ENCODE results near the gene ZNF592. TPM values are rescaled to one million over a fixed set of nuclear protein-coding genes. Genes with fewer than 3 reads are reported as not detected.

ZNF592 gene
- polyA plus RNA-seq, 4 donors: 7.6 to 23.5 (median 12.4) TPM

DNA sequence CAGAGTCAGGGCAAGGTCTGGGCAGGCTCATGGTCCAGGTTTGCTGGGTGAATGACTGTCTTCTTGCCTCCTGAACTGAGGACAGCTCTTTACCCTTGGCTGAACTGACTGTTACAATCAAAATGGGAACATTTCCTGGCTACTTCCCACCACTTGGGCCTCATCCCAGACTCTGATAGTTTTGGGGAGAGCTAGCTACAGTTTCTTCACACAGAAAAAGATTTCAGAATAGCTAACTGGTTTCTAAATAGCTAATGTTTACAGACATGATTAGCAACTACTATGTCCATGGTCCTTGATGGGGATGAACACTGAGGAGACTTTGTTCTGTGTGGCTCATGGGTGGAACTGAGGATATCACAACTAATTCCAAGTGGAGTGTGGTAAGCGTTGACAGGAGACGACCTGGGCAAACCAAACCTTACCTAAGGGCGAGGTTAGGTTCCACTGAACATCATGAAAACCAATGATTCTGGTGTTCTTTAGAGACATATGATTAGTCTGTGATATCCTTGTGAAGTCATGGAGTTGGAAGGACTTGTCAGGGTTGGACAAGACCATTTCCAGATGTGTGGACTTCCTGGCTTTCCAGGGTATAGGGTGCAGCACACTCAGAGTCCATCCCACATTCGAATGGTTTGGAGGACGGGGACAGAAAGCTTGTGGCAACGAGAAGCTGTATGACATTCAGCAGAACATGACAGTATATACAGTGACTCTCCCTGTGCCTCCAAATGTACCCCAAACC is 76.0 kb downstream of the ZNF592 start:
- H3K36me3 ChIP-seq (ENCODE audit: control insufficient read depth in 3 of 3, insufficient read depth in 2 of 3, low read depth in 1 of 3, low read length in 3 of 3): peaks cover 0 to 29% (median 0%) of the 10 kb centered on the region in 3 donors
- no peaks in the 10 kb centered on the region for H3K27me3 ChIP-seq (ENCODE audit: control insufficient read depth in 3 of 3, insufficient read depth in 3 of 3, low read length in 3 of 3)
- H3K9me3 ChIP-seq (ENCODE audit: control insufficient read depth in 2 of 2, insufficient read depth in 1 of 2, low read depth in 1 of 2, low read length in 1 of 2): no peaks in the 10 kb centered on the region
- no peak for FAIRE-seq
- DNase-seq: no peak
- peak overlapping the region in 1 of 3 donors; percentile 43 for H3K27ac ChIP-seq (ENCODE audit: low read depth in 1 of 3, low read length in 2 of 3)
- H3K4me3 ChIP-seq (ENCODE audit: low read depth in 1 of 3, low read length in 3 of 3): no peak overlapping the region
- WGBS, 3 donors: 79 to 88% (median 84%) methylated on average over 6 of the region's 6 CpGs
- peaks cover 0 to 15% (median 3%) of the 10 kb centered on the region in 3 donors for H3K4me1 ChIP-seq (ENCODE audit: control insufficient read depth in 3 of 3, insufficient read depth in 2 of 3, low read depth in 1 of 3, low read length in 2 of 3)

GRCh38 chr15:84826369-84826823 is 78.0 kb downstream of the ZNF592 start:
- 31 to 59% (median 58%) methylated on average over 5 to 6 of the region's 6 CpGs for WGBS, 3 donors
- Histone ChIP-seq H3K4me1 (ENCODE audit: control insufficient read depth in 3 of 3, insufficient read depth in 2 of 3, low read depth in 1 of 3, low read length in 2 of 3) (peaks cover 0 to 7% (median 3%) of the 10 kb centered on the region in 3 donors), H3K27me3 (ENCODE audit: control insufficient read depth in 3 of 3, insufficient read depth in 3 of 3, low read length in 3 of 3) (no peaks in the 10 kb centered on the region), H3K9me3 (ENCODE audit: control insufficient read depth in 2 of 2, insufficient read depth in 1 of 2, low read depth in 1 of 2, low read length in 1 of 2) (no peaks in the 10 kb centered on the region), H3K27ac (ENCODE audit: low read depth in 1 of 3, low read length in 2 of 3) (no peak overlapping the region), H3K4me3 (ENCODE audit: low read depth in 1 of 3, low read length in 3 of 3) (no peak overlapping the region), H3K36me3 (ENCODE audit: control insufficient read depth in 3 of 3, insufficient read depth in 2 of 3, low read depth in 1 of 3, low read length in 3 of 3) (peaks cover 0 to 29% (median 0%) of the 10 kb centered on the region in 3 donors)
- FAIRE-seq: no peak
- peak; percentile 57 to 69 for DNase-seq

- DNase-seq (no peak), FAIRE-seq (no peak)
- WGBS, 3 donors: 95 to 98% (median 95%) methylated on average over 9 of the region's 9 CpGs
- peaks cover 0 to 3% (median 3%) of the 10 kb centered on the region in 3 donors for H3K4me1 ChIP-seq (ENCODE audit: control insufficient read depth in 3 of 3, insufficient read depth in 2 of 3, low read depth in 1 of 3, low read length in 2 of 3)
- H3K9me3 ChIP-seq (ENCODE audit: control insufficient read depth in 2 of 2, insufficient read depth in 1 of 2, low read depth in 1 of 2, low read length in 1 of 2): no peaks in the 10 kb centered on the region
- no peak overlapping the region for H3K27ac ChIP-seq (ENCODE audit: low read depth in 1 of 3, low read length in 2 of 3)
- H3K4me3 ChIP-seq (ENCODE audit: low read depth in 1 of 3, low read length in 3 of 3): no peak overlapping the region
- H3K27me3 ChIP-seq (ENCODE audit: control insufficient read depth in 3 of 3, insufficient read depth in 3 of 3, low read length in 3 of 3): no peaks in the 10 kb centered on the region
- peaks cover 0 to 23% (median 0%) of the 10 kb centered on the region in 3 donors for H3K36me3 ChIP-seq (ENCODE audit: control insufficient read depth in 3 of 3, insufficient read depth in 2 of 3, low read depth in 1 of 3, low read length in 3 of 3)
Observed at GRCh38 chr15:84827246-84827645, 78.9 kb downstream of the ZNF592 start.

- Histone ChIP-seq H3K4me1 (ENCODE audit: control insufficient read depth in 3 of 3, insufficient read depth in 2 of 3, low read depth in 1 of 3, low read length in 2 of 3) (peaks cover 0 to 1% (median under 1%) of the 10 kb centered on the region in 3 donors), H3K27me3 (ENCODE audit: control insufficient read depth in 3 of 3, insufficient read depth in 3 of 3, low read length in 3 of 3) (no peaks in the 10 kb centered on the region), H3K4me3 (ENCODE audit: low read depth in 1 of 3, low read length in 3 of 3) (no peak overlapping the region), H3K9me3 (ENCODE audit: control insufficient read depth in 2 of 2, insufficient read depth in 1 of 2, low read depth in 1 of 2, low read length in 1 of 2) (no peaks in the 10 kb centered on the region), H3K36me3 (ENCODE audit: control insufficient read depth in 3 of 3, insufficient read depth in 2 of 3, low read depth in 1 of 3, low read length in 3 of 3) (peaks cover 0 to 15% (median 0%) of the 10 kb centered on the region in 3 donors), H3K27ac (ENCODE audit: low read depth in 1 of 3, low read length in 2 of 3) (peak overlapping the region in 1 of 3 donors; percentile 9)
- FAIRE-seq: no peak
- no peak for DNase-seq
- WGBS, 3 donors: 71 to 79% (median 72%) methylated on average over 14 of the region's 14 CpGs
Observed at GRCh38 chr15:84828086-84828908, 79.9 kb downstream of the ZNF592 start.

GRCh38 chr15:84829428-84829827 is 81.0 kb downstream of the ZNF592 start:
- H3K4me1 ChIP-seq (ENCODE audit: control insufficient read depth in 3 of 3, insufficient read depth in 2 of 3, low read depth in 1 of 3, low read length in 2 of 3): no peaks in the 10 kb centered on the region
- H3K36me3 ChIP-seq (ENCODE audit: control insufficient read depth in 3 of 3, insufficient read depth in 2 of 3, low read depth in 1 of 3, low read length in 3 of 3): peaks cover 0 to 20% (median 0%) of the 10 kb centered on the region in 3 donors
- no peak overlapping the region for H3K4me3 ChIP-seq (ENCODE audit: low read depth in 1 of 3, low read length in 3 of 3)
- DNase-seq (no peak), FAIRE-seq (no peak)
- 84 to 90% (median 88%) methylated on average over 8 of the region's 8 CpGs for WGBS, 3 donors
- H3K9me3 ChIP-seq (ENCODE audit: control insufficient read depth in 2 of 2, insufficient read depth in 1 of 2, low read depth in 1 of 2, low read length in 1 of 2): no peaks in the 10 kb centered on the region
- no peak overlapping the region for H3K27ac ChIP-seq (ENCODE audit: low read depth in 1 of 3, low read length in 2 of 3)
- no peaks in the 10 kb centered on the region for H3K27me3 ChIP-seq (ENCODE audit: control insufficient read depth in 3 of 3, insufficient read depth in 3 of 3, low read length in 3 of 3)

- H3K36me3 ChIP-seq (ENCODE audit: control insufficient read depth in 3 of 3, insufficient read depth in 2 of 3, low read depth in 1 of 3, low read length in 3 of 3): peaks cover 0 to 26% (median 0%) of the 10 kb centered on the region in 3 donors
- no peaks in the 10 kb centered on the region for H3K4me1 ChIP-seq (ENCODE audit: control insufficient read depth in 3 of 3, insufficient read depth in 2 of 3, low read depth in 1 of 3, low read length in 2 of 3)
- H3K27ac ChIP-seq (ENCODE audit: low read depth in 1 of 3, low read length in 2 of 3): no peak overlapping the region
- WGBS, 3 donors: 62 to 73% (median 67%) methylated on average over 2 of the region's 2 CpGs
- FAIRE-seq (no peak), DNase-seq (no peak)
- H3K27me3 ChIP-seq (ENCODE audit: control insufficient read depth in 3 of 3, insufficient read depth in 3 of 3, low read length in 3 of 3): no peaks in the 10 kb centered on the region
- H3K9me3 ChIP-seq (ENCODE audit: control insufficient read depth in 2 of 2, insufficient read depth in 1 of 2, low read depth in 1 of 2, low read length in 1 of 2): no peaks in the 10 kb centered on the region
- no peak overlapping the region for H3K4me3 ChIP-seq (ENCODE audit: low read depth in 1 of 3, low read length in 3 of 3)
Observed at GRCh38 chr15:84830036-84830435, 81.6 kb downstream of the ZNF592 start.

DNA sequence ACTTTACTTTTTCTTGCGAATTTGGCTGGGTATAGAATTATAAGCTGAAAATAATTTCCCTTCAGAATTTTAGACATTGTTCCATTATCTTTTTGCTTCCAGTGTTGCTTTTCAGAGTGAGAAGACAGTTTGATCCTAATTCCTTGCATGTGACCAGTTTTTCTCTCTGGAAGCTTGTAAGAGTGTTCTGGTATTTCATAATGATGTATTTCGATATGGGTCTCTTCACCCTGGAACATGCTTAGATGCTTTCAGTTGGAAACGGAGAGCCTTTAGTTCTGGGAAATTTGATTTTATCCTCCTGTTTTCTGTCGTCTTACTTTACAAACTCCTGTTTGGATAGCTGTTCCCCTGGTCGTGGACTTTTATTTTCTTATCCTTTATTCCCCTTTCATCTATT is 82.6 kb downstream of the ZNF592 start:
- Histone ChIP-seq H3K36me3 (ENCODE audit: control insufficient read depth in 3 of 3, insufficient read depth in 2 of 3, low read depth in 1 of 3, low read length in 3 of 3) (peaks cover 0 to 30% (median 0%) of the 10 kb centered on the region in 3 donors), H3K27ac (ENCODE audit: low read depth in 1 of 3, low read length in 2 of 3) (no peak overlapping the region), H3K9me3 (ENCODE audit: control insufficient read depth in 2 of 2, insufficient read depth in 1 of 2, low read depth in 1 of 2, low read length in 1 of 2) (no peaks in the 10 kb centered on the region), H3K27me3 (ENCODE audit: control insufficient read depth in 3 of 3, insufficient read depth in 3 of 3, low read length in 3 of 3) (no peaks in the 10 kb centered on the region), H3K4me1 (ENCODE audit: control insufficient read depth in 3 of 3, insufficient read depth in 2 of 3, low read depth in 1 of 3, low read length in 2 of 3) (no peaks in the 10 kb centered on the region), H3K4me3 (ENCODE audit: low read depth in 1 of 3, low read length in 3 of 3) (no peak overlapping the region)
- FAIRE-seq (no peak), DNase-seq (no peak)
- 77 to 90% (median 88%) methylated on average over 5 of the region's 5 CpGs for WGBS, 3 donors

DNA sequence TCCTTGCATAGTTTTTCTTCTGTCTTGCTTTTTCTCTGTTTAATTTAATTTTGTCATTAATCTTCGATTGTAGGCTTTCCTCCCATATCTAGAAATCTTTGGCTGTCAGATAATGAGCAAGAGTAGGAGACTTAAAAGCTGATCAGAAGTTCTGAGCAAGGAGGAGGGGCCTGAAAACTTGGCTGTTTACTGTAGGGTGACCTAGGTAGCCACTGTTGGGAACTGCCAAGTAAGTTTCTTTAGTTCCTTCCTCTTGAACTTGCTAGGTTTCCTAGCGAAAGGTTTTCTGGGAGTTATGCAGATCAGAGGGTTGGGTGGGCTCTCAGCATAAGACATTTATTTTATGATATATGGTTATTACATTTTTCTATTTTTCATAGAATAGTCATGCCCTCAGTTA is 83.2 kb downstream of the ZNF592 start:
- Histone ChIP-seq H3K9me3 (ENCODE audit: control insufficient read depth in 2 of 2, insufficient read depth in 1 of 2, low read depth in 1 of 2, low read length in 1 of 2) (no peaks in the 10 kb centered on the region), H3K36me3 (ENCODE audit: control insufficient read depth in 3 of 3, insufficient read depth in 2 of 3, low read depth in 1 of 3, low read length in 3 of 3) (peaks cover 0 to 31% (median 0%) of the 10 kb centered on the region in 3 donors), H3K4me1 (ENCODE audit: control insufficient read depth in 3 of 3, insufficient read depth in 2 of 3, low read depth in 1 of 3, low read length in 2 of 3) (no peaks in the 10 kb centered on the region), H3K27me3 (ENCODE audit: control insufficient read depth in 3 of 3, insufficient read depth in 3 of 3, low read length in 3 of 3) (no peaks in the 10 kb centered on the region), H3K4me3 (ENCODE audit: low read depth in 1 of 3, low read length in 3 of 3) (no peak overlapping the region), H3K27ac (ENCODE audit: low read depth in 1 of 3, low read length in 2 of 3) (no peak overlapping the region)
- WGBS, 3 donors: 68 to 75% (median 70%) methylated on average over 2 of the region's 2 CpGs
- DNase-seq: no peak
- FAIRE-seq: no peak

Measured in small intestine (tissue), 7 donors.